Upper lobe of left lung (tissue), 6 donors: Measurements from ENCODE around the gene LACTBL1. TPM values are rescaled to one million over a fixed set of nuclear protein-coding genes. Genes with fewer than 3 reads are reported as not detected.
A peak's percentile ranks its signal among the peaks of the same experiment; 100 is the strongest.

ENCODE experiments used
- ATAC-seq, 2 donors: fragments of 200-7000 bp; cut with Tn5 transposase; one replicate each; pipeline ENCODE4 v1.9.1; 2022; ENCODE audit warnings: mild to moderate bottlenecking in 2 of 2, moderate library complexity in 2 of 2; ENCODE audit not compliant: low FRiP score in 2 of 2
- DNase-seq, 2 donors: peaks; one replicate each; pipeline ENCODE4 v3.0.0-alpha.2; 2019 to 2020
- H3K27ac ChIP-seq, 4 donors: fragments of 200-600 bp; sonication (generic); one replicate each; pipeline ENCODE4 v1.5.1; 2016 to 2019
- H3K27me3 ChIP-seq, 4 donors: fragments of 200-600 bp; sonication (generic); one replicate each; pipeline ENCODE4 v1.5.1; 2017 to 2019
- H3K36me3 ChIP-seq, 4 donors: fragments of 200-600 bp; sonication (generic); one replicate each; pipeline ENCODE4 v1.5.1; 2016 to 2019
- H3K4me1 ChIP-seq, 4 donors: fragments of 200-600 bp; sonication (generic); one replicate each; pipeline ENCODE4 v1.5.1; 2018 to 2019
- H3K4me3 ChIP-seq, 4 donors: fragments of 200-600 bp; sonication (generic); one replicate each; pipeline ENCODE4 v1.5.1; 2017 to 2019; ENCODE audit warnings: mild to moderate bottlenecking in 2 of 4, moderate library complexity in 1 of 4
- H3K9me3 ChIP-seq, 4 donors: fragments of 200-600 bp; sonication (generic); one replicate each; pipeline ENCODE4 v1.5.1; 2018 to 2019
- EP300 ChIP-seq, 4 donors: sonication (generic); formaldehyde crosslinking; IDR thresholded peaks; one replicate each; pipeline ENCODE4 v1.5.1; 2017; ENCODE audit warnings: antibody characterized with exemption in 4 of 4, control low read depth in 2 of 4
- POLR2A ChIP-seq, 4 donors: fragments of 450-650 bp; IDR thresholded peaks; one replicate each; pipeline ENCODE4 v1.5.1; 2016 to 2017; ENCODE audit warnings: antibody characterized with exemption in 4 of 4, mild to moderate bottlenecking in 2 of 4
- POLR2AphosphoS5 ChIP-seq, 2 donors: sonication (generic); formaldehyde crosslinking; IDR thresholded peaks; one replicate each; pipeline ENCODE4 v1.5.1; 2017; ENCODE audit warnings: antibody characterized with exemption in 2 of 2
- WGBS, 2 donors: methylation state at CpG; one replicate each; pipeline ENCODE4 v1.1.5; 2017 to 2018; 5-methylcytosine and 5-hydroxymethylcytosine counted together
- total RNA-seq, 6 donors: library from RNA; depleted of rRNA in 4 of 6; stranded (reverse); fragments of >200 nt in 4 of 6; gene quantifications; one replicate each; pipeline versions ENCODE4 v1.1.0 to v1.2.1, GENCODE V29; 2016 to 2021
- TF ChIP-seq, protein P1 (sequence below), 6 experiments: fragments of 450-650 bp in 4 of 6; fragments of 200-600 bp in 2 of 6; sonication (generic) in 2 of 6; IDR thresholded peaks; one replicate each; pipeline ENCODE4 v1.5.1; 2016 to 2019; ENCODE audit warnings: antibody characterized with exemption in 6 of 6
- donor health status: DM: no; HTN: no; CAD: no; lungs with moderate emphysema.
- donor health status: DM: no; HTN: yes; CAD: no; lungs with severe emphysema.

The LACTBL1 gene
- total RNA-seq, 6 donors from 2014 or later, result not detected

GRCh38 chr1:22969304-22969709 lies 3.4 kb downstream of the LACTBL1 start:
- WGBS, 2 donors, result 13% methylated on average over 5 of the region's 5 CpGs

GRCh38 chr1:22967833-22968232 lies 4.8 kb downstream of the LACTBL1 start:
- Histone ChIP-seq H3K4me3 (no peak overlapping the region), H3K9me3 (peaks cover 0 to 5% (median 0%) of the 10 kb centered on the region in 4 donors), H3K36me3 (no peaks in the 10 kb centered on the region), H3K4me1 (peaks cover 0 to 5% (median 0%) of the 10 kb centered on the region in 4 donors), H3K27me3 (no peaks in the 10 kb centered on the region), H3K27ac (no peak overlapping the region)
- WGBS, 2 donors, result 31 to 35% methylated on average over 2 of the region's 2 CpGs
- no peak for TF ChIP-seq POLR2A (IDR thresholded peaks at IDR 0.05)
- TF ChIP-seq, protein P1, sequence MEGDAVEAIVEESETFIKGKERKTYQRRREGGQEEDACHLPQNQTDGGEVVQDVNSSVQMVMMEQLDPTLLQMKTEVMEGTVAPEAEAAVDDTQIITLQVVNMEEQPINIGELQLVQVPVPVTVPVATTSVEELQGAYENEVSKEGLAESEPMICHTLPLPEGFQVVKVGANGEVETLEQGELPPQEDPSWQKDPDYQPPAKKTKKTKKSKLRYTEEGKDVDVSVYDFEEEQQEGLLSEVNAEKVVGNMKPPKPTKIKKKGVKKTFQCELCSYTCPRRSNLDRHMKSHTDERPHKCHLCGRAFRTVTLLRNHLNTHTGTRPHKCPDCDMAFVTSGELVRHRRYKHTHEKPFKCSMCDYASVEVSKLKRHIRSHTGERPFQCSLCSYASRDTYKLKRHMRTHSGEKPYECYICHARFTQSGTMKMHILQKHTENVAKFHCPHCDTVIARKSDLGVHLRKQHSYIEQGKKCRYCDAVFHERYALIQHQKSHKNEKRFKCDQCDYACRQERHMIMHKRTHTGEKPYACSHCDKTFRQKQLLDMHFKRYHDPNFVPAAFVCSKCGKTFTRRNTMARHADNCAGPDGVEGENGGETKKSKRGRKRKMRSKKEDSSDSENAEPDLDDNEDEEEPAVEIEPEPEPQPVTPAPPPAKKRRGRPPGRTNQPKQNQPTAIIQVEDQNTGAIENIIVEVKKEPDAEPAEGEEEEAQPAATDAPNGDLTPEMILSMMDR (IDR thresholded peaks at IDR 0.05), result no peak
- TF ChIP-seq EP300 (IDR thresholded peaks at IDR 0.05), result no peak
- no peak for TF ChIP-seq POLR2AphosphoS5 (IDR thresholded peaks at IDR 0.05)
- no peak for DNase-seq
- no peak for ATAC-seq

More at GRCh38 chr1:22969304-22969709, 3.4 kb downstream of the LACTBL1 start:
- peak in 1 of 2 donors; percentile 38 for TF ChIP-seq POLR2AphosphoS5 (IDR thresholded peaks at IDR 0.05)
- TF ChIP-seq, protein P1 (IDR thresholded peaks at IDR 0.05), result no peak
- ATAC-seq, result peak in 1 of 2 donors; percentile 35
- Histone ChIP-seq H3K4me1 (peaks cover 0 to 5% (median 0%) of the 10 kb centered on the region in 4 donors), H3K27me3 (no peaks in the 10 kb centered on the region), H3K9me3 (peaks cover 0 to 5% (median 0%) of the 10 kb centered on the region in 4 donors), H3K27ac (no peak overlapping the region), H3K36me3 (no peaks in the 10 kb centered on the region), H3K4me3 (no peak overlapping the region)
- peak in 1 of 2 donors; percentile 19 for DNase-seq

GRCh38 chr1:22966309-22966708 lies 6.4 kb downstream of the LACTBL1 start:
- Histone ChIP-seq H3K27me3 (no peaks in the 10 kb centered on the region), H3K27ac (no peak overlapping the region), H3K4me3 (no peak overlapping the region), H3K9me3 (peaks cover 0 to 5% (median 0%) of the 10 kb centered on the region in 4 donors), H3K4me1 (peaks cover 0 to 5% (median 0%) of the 10 kb centered on the region in 4 donors), H3K36me3 (no peaks in the 10 kb centered on the region)
- TF ChIP-seq, protein P1 (IDR thresholded peaks at IDR 0.05), result no peak
- TF ChIP-seq EP300 (IDR thresholded peaks at IDR 0.05), result no peak
- TF ChIP-seq POLR2AphosphoS5 (IDR thresholded peaks at IDR 0.05), result no peak
- no peak for TF ChIP-seq POLR2A (IDR thresholded peaks at IDR 0.05)
- 78 to 81% methylated on average over 5 of the region's 5 CpGs for WGBS, 2 donors
- ATAC-seq, result no peak
- DNase-seq, result no peak

- DNase-seq (peak in 1 of 2 donors; percentile 5), ATAC-seq (no peak)
- Histone ChIP-seq H3K36me3 (no peaks in the 10 kb centered on the region), H3K9me3 (peaks cover 0 to 5% (median 0%) of the 10 kb centered on the region in 4 donors), H3K4me3 (no peak overlapping the region), H3K4me1 (no peaks in the 10 kb centered on the region), H3K27me3 (no peaks in the 10 kb centered on the region), H3K27ac (no peak overlapping the region)
- 87 to 91% methylated on average over 7 of the region's 10 CpGs for WGBS, 2 donors
- no peak for TF ChIP-seq POLR2AphosphoS5 (IDR thresholded peaks at IDR 0.05)
- TF ChIP-seq POLR2A (IDR thresholded peaks at IDR 0.05), result no peak
- TF ChIP-seq, protein P1 (IDR thresholded peaks at IDR 0.05), result no peak
- no peak for TF ChIP-seq EP300 (IDR thresholded peaks at IDR 0.05)
These were observed 9.5 kb downstream of the LACTBL1 start for GRCh38 chr1:22963044-22963677.

DNA sequence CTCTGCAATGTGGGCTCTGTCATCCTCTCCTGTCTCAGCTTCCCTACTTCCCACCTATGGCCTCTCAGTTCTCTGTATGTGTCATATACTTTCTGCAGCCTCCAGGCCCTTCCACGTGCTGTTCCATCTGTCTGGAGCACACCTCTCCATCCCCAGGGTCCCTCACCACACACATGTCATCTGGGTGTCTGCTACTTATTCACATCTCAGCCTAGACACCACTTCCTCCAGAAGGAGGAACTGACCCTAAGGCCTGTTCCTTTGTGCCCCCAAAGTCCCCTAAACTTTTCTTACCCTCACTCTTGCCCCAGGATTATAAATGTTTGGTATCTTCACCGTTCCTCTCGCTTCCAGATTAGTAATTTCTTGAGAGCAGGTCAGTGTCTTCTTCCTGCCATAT lies 10.1 kb downstream of the LACTBL1 start:
- ATAC-seq (no peak), DNase-seq (no peak)
- Histone ChIP-seq H3K27ac (no peak overlapping the region), H3K36me3 (no peaks in the 10 kb centered on the region), H3K9me3 (peaks cover 0 to 5% (median 0%) of the 10 kb centered on the region in 4 donors), H3K4me3 (no peak overlapping the region), H3K27me3 (no peaks in the 10 kb centered on the region), H3K4me1 (no peaks in the 10 kb centered on the region)
- TF ChIP-seq POLR2A (IDR thresholded peaks at IDR 0.05), result no peak
- TF ChIP-seq, protein P1 (IDR thresholded peaks at IDR 0.05), result no peak
- no peak for TF ChIP-seq POLR2AphosphoS5 (IDR thresholded peaks at IDR 0.05)
- no peak for TF ChIP-seq EP300 (IDR thresholded peaks at IDR 0.05)
- 55 to 66% methylated on average over 3 of the region's 3 CpGs for WGBS, 2 donors
